Left hindlimb (tissue), 1 donor: Measurements from ENCODE around the gene MBD3L4.
"Not testable (repeated sequence)": the region's sequence is repeated elsewhere in the genome, so short reads cannot be mapped to it uniquely, and the experiment has no call there.

ENCODE experiments used
- DNase-seq: peaks from one replicate; pipeline ENCODE4 v3.0.0-alpha.2; 2018

Gene MBD3L4

DNA sequence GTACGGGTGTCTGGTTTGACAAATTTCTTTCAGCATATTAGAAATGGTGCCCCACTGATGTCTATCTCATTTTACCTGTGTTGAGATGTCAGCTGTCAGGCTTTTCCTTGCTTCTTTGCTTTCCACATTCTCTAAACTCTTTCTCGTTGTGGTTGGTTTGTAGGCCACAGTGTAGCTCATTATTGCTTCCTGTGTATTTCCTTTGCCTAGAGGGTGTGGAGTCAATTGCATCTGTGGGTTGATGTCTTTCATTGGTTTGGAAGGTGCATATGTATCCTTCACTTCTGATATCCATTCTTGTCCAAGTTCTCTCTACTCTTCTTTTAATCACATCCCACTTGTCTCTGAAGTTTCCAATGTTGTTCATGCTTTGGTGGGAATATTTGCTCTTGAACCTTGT lies 1.6 kb upstream of the MBD3L4 start:
- not testable (repeated sequence) for DNase-seq

DNA sequence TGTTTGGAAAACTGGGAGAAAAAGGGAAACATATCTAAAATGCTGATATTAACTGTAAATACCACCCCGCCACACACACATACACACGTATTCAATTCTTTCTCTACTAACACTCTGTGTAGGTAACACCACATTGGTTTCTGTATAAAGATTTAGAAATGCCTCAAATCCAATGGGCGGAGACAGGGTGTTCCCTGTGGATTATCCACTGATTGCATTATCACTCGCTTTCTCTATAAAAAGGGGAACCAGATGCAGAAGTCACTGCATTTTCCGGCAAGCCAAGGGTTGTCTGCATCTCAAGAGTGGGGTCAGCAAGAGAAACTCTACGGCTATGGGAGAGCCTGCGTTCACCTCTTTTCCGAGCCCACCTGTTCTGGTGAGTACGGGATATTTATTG lies 9.7 kb downstream of the MBD3L4 start, which contains the start of gene MBD3L5:
MBD3L5 (plus strand) TSS at position 301 of the 400 bp plus-strand sequence; CDS start at position 335, 34 bp downstream.
- not testable (repeated sequence) for DNase-seq

DNA sequence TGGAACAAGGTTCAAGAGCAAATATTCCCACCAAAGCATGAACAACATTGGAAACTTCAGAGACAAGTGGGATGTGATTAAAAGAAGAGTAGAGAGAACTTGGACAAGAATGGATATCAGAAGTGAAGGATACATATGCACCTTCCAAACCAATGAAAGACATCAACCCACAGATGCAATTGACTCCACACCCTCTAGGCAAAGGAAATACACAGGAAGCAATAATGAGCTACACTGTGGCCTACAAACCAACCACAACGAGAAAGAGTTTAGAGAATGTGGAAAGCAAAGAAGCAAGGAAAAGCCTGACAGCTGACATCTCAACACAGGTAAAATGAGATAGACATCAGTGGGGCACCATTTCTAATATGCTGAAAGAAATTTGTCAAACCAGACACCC lies 11.2 kb downstream of the MBD3L4 start:
- not testable (repeated sequence) for DNase-seq

DNA sequence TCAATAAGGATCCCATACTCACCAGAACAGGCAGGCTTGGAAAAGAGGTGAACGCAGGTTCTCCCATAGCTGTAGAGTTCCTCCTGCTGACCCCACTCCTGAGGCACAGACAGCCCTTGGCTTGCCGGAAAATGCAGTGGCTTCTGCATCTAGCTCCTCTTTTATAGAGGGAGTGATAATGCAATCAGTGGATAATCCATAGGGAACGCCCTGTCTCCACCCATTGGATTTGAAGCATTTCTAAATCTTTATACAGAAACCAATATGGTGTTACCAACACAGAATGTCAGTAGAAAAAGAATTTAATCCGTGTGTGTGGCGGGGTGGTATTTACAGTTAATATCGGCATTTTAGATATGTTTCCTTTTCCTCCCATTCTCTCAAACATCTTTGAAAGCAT lies 18.6 kb downstream of the MBD3L4 start, which contains the start of gene MBD3L2B:
MBD3L2B (minus strand) TSS at position 101 of the 400 bp plus-strand sequence; CDS start at position 67, 34 bp downstream.
- not testable (repeated sequence) for DNase-seq

DNA sequence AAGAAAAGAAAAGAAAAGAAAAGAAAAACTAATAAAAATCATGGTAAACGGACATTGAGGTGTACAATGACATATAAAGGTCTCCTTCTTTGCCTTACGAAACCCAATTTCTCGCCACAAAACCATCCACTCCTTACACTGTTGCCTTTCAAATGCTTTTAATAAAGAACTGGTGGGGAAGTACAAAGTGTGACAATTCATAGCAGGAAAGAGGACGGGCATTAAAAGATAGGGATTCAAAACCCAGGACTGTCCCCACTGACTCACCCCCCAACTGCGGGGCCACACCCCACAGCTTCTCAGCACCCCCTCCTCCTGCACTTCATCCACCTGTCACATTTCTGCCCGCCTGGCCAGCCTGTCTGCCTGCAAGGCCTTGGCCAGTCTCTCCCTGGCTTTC lies 21.2 kb downstream of the MBD3L4 start:
- DNase-seq, result no peak

DNA sequence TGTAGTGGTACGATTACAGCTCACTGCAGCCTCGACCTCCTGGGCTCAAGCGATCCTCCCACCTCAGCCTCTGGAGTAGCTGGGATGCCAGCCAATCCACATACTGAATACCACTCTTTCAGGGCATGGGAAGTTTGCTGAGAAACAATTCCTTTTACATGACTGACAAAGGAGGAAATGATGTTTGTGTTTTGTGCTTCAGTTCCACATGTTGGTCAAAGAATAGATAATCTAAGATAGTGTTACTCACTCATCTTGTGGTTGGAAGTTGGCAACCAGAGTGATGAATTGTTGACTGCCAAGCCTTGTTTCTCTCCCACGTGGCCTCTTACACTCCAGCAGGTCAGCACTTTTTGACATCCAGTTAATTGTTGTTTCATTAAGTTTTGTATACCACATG lies 26.3 kb downstream of the MBD3L4 start:
- no peak for DNase-seq

DNA sequence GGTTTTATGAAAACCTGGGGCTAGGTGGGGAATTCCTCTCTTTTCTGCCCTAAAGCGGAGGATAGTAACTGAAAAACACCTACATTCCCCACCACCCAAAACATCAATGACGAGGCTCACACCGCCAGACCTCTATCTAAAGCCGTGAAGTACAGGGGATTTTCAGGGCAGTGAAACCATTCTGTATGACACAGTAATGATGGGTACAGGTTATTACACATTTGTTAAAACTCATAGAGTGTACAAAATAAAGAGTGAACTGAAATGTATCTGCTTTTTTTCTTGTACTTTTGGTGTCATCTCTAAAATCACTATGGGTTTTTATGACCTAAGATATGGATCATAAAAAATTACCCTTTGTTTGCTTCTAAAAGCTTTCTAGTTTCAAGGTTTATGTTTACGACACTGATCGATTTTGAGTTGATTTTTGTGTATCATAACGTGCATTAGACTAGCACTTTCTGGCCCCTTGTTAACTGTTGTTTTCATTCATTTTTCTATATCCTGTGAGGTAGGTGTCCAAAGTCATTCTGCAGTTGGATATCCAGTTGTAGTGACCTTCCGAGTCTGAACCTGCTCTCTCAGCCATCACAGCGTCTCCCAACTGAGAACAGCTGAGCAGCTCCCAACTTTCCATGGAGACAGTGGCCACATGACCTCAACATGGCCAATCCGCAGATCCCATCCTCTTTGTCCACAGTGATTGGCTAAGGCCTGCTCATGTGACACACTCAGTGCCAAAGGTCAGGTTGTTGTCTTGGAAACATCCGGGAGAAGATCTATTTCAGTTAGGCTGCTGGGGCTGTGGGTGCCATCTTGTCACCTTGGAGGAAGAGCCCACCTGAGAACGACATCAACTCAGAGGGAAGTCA lies 29.0 kb downstream of the MBD3L4 start:
- DNase-seq, result no peak

DNA sequence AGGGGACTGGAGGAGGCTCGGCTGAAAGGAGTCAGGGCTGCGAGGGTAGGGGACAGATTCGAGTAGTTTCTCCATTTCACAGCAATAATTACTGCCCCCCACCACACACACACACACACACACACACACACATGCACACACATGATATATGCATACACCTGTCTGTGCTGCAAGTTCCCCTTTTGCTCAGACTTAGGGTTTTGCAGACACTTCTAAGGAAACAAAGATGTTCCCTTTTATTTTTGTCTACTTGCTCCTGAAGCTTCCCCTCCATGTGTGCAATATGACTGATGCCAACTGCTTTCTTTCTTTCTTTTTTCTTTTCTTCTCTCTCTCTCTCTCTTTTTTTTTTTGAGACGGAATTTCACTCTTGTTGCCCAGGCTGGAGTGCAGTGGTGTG lies 32.1 kb downstream of the MBD3L4 start:
- no peak for DNase-seq

DNA sequence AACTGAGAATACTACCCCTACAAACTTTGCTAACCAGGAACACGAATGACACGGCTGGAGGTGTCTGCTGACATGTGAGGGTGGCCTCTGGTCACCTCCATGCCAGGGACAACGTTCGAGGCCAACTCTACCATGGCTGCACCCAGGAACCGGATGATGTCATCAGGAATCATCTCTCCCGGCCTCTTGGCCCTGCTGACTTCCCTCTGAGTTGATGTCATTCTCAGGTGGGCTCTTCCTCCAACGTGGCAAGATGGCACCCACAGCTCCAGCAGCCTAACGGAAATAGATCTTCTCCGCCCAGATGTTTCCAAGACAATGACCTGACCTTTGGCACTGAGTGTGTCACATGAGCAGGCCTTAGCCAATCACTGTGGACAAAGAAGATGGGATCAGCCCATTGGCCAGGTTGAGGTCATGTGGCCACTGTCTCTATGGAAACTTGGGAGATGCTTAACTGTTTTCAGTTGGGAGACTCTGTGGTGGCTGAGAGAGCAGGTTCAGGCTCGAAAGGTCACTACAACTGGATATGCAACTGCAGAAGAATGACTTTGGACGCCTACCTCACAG lies 33.8 kb downstream of the MBD3L4 start:
- DNase-seq, result no peak

DNA sequence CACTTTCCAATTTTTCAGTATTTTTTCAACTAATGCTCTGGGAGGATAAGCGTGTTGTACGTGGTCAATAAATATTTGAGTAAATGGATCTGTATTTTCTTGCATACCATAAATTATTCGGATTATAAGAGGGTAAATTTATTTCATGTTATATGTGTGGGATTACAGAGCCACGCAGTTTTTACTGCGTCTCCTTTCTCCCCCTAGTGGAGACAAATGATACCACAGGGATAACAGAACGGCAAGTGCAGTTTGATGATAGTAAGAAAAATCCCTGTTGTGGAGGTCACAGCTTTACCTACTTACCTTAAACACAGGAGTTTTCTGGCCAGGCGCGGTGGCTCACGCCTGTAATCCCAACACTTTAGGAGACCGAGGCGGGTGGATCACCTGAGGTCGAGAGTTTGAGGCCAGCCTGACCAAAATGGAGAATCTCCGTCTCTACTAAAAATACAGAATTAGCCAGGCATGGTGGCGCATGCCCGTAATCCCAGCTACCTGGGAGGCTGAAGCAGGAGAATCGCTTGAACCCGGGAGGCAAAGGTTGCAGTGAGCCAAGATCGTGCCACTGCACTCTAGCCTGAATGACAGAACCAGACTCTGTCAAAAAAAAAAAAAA lies 35.6 kb downstream of the MBD3L4 start:
- no peak for DNase-seq

DNA sequence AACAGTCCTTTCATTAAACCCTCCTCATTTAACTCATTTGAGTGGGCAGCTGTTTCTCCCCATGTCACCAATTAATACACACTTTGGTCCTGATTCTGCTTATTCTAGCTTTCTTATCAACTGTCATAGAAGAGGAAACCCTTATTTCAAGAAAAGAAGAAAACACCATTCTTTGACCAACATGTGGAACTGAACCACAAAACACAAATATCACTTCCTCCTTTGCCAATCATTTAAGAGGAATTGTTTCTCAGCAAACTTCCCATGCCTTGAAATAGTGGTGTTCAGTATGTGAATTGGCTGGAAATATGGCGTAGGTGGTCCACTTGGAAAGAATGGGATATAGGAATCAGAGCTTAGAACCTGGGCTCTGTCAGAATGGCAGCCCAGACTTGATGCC lies 39.2 kb downstream of the MBD3L4 start:
- no peak for DNase-seq

DNA sequence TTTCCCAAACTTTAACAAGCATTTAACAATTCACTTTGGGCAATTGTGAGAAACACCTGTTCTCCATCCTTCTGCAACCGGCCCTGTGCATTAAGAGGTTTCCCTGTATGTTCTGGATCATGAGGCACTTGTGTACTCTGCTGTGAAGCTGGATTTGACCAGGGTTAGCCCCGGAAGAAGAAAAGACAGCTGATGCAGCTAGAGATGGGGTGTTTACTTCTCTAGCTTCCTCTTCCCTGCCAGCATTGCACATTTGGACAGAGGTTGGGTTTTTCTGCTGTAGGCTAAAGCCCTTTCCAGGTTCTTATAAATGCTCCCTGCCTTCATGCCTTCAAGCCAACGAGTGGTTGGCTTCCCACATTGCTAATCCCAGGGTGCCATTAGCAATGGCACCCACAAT lies 39.6 kb downstream of the MBD3L4 start:
- no peak for DNase-seq

DNA sequence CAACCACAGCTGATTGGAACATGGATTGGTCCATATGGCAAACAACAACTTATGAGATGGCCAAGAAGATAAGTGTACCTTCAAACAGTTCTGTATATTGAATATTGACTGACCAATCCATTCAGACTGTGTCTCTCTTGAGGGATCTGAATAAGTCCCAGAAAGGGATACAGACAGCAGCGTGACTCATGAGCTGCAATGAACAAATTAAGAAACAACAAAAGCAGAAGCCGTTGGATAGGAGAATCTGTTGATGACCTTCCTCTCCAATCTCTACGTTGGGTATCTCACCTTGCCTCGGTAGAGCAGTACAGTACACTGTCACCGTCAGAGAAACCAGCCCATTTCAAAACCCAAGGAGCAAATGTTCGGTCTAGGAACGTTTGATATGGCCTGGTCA lies 40.0 kb downstream of the MBD3L4 start:
- DNase-seq, result no peak

DNA sequence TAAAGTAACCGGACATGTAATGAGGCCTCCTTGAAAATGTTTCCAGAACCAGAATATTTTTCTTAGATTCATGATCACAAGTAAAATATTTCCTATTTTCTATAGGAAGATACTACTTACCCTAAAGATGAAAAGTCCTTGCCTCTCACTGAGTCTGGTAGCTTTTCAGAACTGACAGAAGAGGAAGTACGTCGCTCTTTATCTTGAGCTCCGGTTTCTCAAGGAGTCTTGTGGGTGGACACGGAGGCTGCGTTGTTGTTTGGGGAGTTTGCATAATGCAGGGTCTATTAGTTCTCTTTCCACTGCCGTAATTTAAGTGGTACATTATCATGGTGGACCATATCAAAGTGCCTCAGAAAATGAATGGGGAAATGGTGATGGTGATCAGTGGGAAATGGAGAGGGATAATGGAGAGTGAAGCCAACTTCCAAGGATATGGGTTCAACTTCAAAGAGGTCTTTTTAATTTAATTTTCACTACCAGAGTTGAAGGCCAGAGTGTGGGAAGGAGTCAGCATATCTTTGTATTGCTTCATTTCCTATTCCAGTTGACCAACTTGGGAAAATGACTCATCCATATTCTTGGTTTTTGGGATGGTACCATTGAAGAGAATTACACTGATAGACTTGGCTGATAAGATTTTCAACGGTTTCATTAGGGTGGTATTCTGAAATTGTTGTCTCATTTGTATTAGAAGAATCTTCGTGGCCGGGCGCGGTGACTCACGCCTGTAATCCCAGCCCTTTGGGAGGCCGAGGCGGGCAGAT lies 42.1 kb downstream of the MBD3L4 start:
- no peak for DNase-seq

DNA sequence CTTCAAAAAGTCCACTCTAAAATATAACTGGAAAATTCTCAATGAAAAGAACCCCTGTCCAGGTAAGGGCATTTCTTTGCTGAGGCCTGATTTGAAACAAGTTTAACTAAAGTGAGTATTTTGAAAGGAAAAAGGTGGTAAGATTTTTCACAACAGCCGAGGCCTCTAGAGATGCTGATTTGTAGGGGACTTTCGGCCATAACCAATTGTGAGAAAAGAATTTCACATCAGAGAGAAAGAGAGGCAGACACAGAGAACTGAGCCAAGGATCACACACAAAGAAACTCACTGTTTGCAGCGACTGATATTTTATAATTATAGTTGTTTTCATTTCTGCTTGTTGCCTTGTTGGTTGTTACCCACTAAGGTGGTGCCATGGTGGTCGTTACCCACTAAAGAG lies 43.2 kb downstream of the MBD3L4 start:
- DNase-seq, result no peak

DNA sequence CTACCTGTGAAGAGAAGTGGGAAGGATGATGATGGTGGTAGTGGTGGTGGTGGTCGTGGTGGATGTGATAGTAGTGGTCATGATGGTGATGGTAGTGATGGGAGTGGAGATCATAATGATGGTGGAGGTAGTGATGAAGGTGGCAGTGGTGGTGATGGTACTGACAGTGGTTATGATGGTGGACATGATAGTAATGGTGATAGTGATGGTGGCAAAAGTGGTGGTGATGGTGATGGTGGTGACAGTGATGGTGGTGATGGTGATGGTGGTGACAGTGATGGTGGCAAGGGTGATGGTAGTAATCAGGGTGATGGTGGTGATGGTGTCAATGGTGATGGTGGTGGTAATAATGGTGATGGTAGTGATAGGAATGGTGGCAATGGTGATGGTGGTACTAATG lies 44.9 kb downstream of the MBD3L4 start:
- DNase-seq, result no peak

DNA sequence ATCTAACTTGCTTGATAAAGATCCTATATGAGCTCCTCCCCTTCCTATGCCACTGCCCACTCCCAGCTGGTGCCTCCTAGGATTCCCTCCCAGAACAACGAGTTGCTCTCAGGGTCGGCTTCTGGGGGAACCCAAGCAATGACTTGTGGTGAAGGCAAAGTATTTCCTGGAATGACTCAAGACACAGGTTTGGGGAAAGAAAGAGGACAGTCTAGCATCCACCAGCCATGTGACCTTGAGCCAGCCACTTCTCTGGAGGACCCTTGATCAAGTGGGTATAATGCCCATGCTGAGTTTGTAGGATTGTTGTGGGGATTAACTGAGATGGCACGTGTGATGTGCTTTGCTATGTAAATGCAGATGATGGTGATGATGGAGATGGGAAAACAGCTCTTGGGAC lies 51.7 kb downstream of the MBD3L4 start:
- no peak for DNase-seq

DNA sequence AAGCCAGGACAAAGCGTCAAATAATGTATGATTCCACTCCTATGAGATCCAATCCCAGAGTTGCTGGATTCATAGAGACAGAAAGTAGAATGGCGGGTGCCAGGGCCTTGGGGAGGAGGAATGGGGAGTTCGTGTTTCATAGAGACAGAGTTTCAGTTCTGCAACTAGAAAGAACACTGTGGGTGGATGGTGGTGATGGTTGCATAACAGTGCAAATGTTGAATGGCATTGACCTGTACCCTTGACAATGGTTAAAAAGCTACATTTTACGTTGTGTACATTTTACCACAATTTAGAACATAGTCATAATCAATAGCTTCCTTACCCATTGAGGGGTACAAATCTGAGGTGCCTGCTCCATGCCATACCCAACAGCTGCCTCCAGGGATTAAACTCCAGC lies 52.1 kb downstream of the MBD3L4 start:
- DNase-seq, result no peak
